Measurements from ENCODE around the gene ATP8A1. TPM values are rescaled to one million over a fixed set of nuclear protein-coding genes. Genes with fewer than 3 reads are reported as not detected.
"Not testable (repeated sequence)": the region's sequence is repeated elsewhere in the genome, so short reads cannot be mapped to it uniquely, and the experiment has no call there.

ATP8A1 gene
- total RNA-seq, 4 donors from 2014 or later = 21.3 to 34.7 (median 25.9) TPM

DNA sequence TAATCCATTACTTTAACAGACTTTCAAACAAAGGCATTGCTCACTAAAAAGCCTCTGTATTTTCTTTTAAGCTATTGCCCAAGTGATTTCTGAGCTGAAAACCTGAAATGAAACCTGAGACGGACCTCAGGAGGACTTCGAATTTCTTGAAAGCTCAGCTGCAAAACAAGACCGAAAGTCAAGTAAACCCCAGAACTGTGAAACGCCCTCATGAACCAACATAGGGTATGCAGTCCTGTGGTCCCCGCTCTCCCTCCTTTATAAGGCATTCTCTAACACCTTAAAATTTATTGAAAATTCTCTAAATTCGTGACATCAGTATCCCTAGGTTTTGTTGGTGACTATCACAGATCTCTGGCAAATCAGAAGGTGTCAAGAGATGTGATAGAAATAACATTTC lies 167.8 kb downstream of the ATP8A1 start:
- TF ChIP-seq, protein P1, sequence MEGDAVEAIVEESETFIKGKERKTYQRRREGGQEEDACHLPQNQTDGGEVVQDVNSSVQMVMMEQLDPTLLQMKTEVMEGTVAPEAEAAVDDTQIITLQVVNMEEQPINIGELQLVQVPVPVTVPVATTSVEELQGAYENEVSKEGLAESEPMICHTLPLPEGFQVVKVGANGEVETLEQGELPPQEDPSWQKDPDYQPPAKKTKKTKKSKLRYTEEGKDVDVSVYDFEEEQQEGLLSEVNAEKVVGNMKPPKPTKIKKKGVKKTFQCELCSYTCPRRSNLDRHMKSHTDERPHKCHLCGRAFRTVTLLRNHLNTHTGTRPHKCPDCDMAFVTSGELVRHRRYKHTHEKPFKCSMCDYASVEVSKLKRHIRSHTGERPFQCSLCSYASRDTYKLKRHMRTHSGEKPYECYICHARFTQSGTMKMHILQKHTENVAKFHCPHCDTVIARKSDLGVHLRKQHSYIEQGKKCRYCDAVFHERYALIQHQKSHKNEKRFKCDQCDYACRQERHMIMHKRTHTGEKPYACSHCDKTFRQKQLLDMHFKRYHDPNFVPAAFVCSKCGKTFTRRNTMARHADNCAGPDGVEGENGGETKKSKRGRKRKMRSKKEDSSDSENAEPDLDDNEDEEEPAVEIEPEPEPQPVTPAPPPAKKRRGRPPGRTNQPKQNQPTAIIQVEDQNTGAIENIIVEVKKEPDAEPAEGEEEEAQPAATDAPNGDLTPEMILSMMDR (IDR thresholded peaks at IDR 0.05) = no peak
- no peak for TF ChIP-seq POLR2A (IDR thresholded peaks at IDR 0.05)
- no peaks in the 10 kb centered on the region for H3K9me3 ChIP-seq
- no peak for DNase-seq
- no peaks in the 10 kb centered on the region for H3K27me3 ChIP-seq
- no peak overlapping the region for H3K27ac ChIP-seq
- H3K36me3 ChIP-seq = no peaks in the 10 kb centered on the region
- intact Hi-C loops (cut with DNase I; ENCODE audit: low total_unique reads) = no loop called here
- H3K4me1 ChIP-seq = no peaks in the 10 kb centered on the region
- H3K4me3 ChIP-seq = no peak overlapping the region

DNA sequence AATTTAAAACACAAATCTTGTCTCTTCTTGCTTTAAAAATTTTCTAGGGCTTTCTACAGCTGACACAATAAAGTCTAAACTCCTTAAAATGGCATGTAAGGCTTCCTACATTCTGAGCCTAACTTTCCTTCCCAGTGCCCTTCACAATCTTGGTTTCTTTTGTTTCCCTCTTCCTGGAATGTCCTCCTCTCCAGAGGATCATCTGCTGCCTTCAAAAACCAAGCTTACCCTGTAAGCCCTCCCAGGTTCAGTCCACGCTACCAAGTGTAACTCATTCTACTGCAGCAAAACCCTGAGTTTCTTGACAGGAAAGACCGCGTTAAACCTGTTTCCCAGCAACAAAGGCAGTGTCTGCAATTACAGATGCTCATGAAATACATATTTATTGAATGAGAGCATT lies 168.4 kb downstream of the ATP8A1 start:
- intact Hi-C loops (cut with DNase I; ENCODE audit: low total_unique reads) = no loop called here
- H3K4me1 ChIP-seq = no peaks in the 10 kb centered on the region
- no peak for DNase-seq

DNA sequence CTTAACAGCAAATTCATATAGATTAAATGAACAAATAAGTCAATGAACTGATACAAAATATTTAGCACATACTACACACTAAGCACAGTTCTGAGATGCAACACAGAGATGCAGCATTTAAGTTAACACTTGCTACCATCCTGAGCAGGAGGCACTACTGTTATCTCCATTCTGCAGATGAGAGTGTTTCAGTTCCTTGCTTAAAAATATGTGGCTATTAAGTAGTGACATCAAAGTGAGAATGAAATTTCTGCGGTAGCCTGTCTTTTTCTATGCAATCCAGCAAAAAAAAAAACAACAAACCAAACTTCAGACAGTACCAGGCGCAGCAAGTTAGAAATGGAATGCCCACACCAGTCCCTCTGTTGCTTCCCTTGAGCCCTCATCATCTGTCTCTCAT lies 168.8 kb downstream of the ATP8A1 start:
- no peak overlapping the region for H3K4me3 ChIP-seq
- H3K27me3 ChIP-seq = no peaks in the 10 kb centered on the region
- H3K36me3 ChIP-seq = no peaks in the 10 kb centered on the region
- no peaks in the 10 kb centered on the region for H3K4me1 ChIP-seq
- no peak overlapping the region for H3K27ac ChIP-seq
- TF ChIP-seq POLR2A (IDR thresholded peaks at IDR 0.05) = no peak
- TF ChIP-seq, protein P1 (IDR thresholded peaks at IDR 0.05) = no peak
- no peak for DNase-seq
- intact Hi-C loops (cut with DNase I; ENCODE audit: low total_unique reads) = no loop called here
- no peaks in the 10 kb centered on the region for H3K9me3 ChIP-seq

More for the DNA sequence above, 168.4 kb downstream of the ATP8A1 start:
- no peak overlapping the region for H3K27ac ChIP-seq
- no peaks in the 10 kb centered on the region for H3K9me3 ChIP-seq
- TF ChIP-seq, protein P1 (IDR thresholded peaks at IDR 0.05) = no peak
- no peak for TF ChIP-seq POLR2A (IDR thresholded peaks at IDR 0.05)
- no peaks in the 10 kb centered on the region for H3K27me3 ChIP-seq
- H3K36me3 ChIP-seq = no peaks in the 10 kb centered on the region
- H3K4me3 ChIP-seq = no peak overlapping the region

DNA sequence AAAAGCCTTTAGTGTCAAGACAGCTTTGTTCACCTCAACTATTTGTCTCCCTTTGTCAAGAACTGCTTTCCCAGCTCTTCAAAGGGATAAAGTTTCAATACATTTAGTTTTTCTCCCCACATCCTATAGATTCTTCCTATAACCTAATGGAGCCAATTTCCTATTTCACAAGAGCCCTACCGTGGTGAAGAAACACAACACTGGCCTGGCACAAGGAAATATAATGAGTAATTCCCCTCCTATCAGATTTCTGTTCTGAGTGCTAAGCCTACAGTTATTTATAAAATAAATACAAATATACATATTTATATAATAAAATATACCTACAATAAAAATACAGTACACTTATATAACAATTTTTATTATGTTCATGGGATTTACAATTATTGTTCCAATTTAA lies 169.7 kb downstream of the ATP8A1 start:
- no peak for DNase-seq
- Histone ChIP-seq H3K27me3 (no peaks in the 10 kb centered on the region), H3K9me3 (no peaks in the 10 kb centered on the region), H3K4me3 (no peak overlapping the region), H3K4me1 (no peaks in the 10 kb centered on the region), H3K27ac (no peak overlapping the region), H3K36me3 (no peaks in the 10 kb centered on the region)
- intact Hi-C loops (cut with DNase I; ENCODE audit: low total_unique reads) = no loop called here
- no peak for TF ChIP-seq POLR2A (IDR thresholded peaks at IDR 0.05)
- TF ChIP-seq, protein P1 (IDR thresholded peaks at IDR 0.05) = no peak

DNA sequence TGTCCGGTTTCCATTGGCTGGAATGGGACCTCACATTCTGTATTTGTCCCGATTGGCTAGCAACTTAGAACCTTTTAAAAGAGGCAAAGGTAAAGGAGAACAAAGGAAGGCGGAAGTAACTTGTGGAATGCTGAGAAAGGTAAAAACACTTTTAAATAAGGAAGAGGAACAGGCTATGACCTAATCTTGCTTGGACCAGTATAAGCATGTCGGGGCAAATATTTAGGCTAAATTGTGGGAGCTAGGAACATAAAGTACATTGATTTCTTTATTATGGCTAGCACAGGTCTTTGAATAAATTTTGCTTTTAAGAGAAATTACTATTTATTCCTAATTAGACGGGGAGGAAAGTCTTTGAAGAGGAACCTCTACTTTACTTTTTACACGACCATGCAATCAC lies 170.7 kb downstream of the ATP8A1 start:
- intact Hi-C loops (cut with DNase I; ENCODE audit: low total_unique reads); H3K4me1 ChIP-seq; H3K27ac ChIP-seq; H3K4me3 ChIP-seq; H3K9me3 ChIP-seq; H3K27me3 ChIP-seq; H3K36me3 ChIP-seq; DNase-seq: not testable (repeated sequence)

DNA sequence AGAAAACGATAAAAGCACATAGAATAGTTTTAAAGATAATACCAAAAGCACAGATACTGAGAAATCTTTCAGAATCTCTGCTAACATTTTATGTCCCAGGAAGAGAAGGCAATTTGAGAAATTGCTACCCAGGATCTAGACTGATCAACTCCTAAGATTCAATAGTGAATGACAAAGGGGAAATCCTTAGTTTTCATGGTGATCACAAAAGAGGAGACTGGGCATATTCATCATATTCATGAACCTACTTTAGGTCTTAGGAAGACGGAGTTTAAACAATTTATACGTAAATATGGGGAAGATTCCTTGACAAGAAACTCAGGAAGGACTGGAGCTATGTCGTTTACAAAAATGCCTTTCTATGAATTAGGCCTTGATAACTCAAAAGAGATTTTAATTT lies 172.3 kb downstream of the ATP8A1 start:
- H3K4me1 ChIP-seq = no peaks in the 10 kb centered on the region
- no peaks in the 10 kb centered on the region for H3K9me3 ChIP-seq
- no peak overlapping the region for H3K27ac ChIP-seq
- DNase-seq = no peak
- intact Hi-C loops (cut with DNase I; ENCODE audit: low total_unique reads) = no loop called here
- no peak overlapping the region for H3K4me3 ChIP-seq
- no peak for TF ChIP-seq POLR2A (IDR thresholded peaks at IDR 0.05)
- TF ChIP-seq, protein P1 (IDR thresholded peaks at IDR 0.05) = no peak
- no peaks in the 10 kb centered on the region for H3K27me3 ChIP-seq
- H3K36me3 ChIP-seq = no peaks in the 10 kb centered on the region
